ENCODE results near the gene MBNL3. TPM values are rescaled to one million over a fixed set of nuclear protein-coding genes. Genes with fewer than 3 reads are reported as not detected.

Gene MBNL3
- total RNA-seq, 1 experiment from 2014 or later = 0.39 TPM

GRCh38 chrX:132520792-132521191 lies 32.0 kb upstream of the MBNL3 start:
- in situ Hi-C loops (cut with HindIII; ENCODE audit: low pct_unique_long_range_greater_than_20kb, low sequenced_read_pairs) = no loop called here
- no peaks in the 10 kb centered on the region for H3K4me1 ChIP-seq (ENCODE audit: control insufficient read depth, insufficient read depth, low read length)
- intact Hi-C loops (cut with micrococcal nuclease; ENCODE audit: unreplicated experiment) = no loop called here
- no peak overlapping the region for H3K27ac ChIP-seq (ENCODE audit: low read length)
- TF ChIP-seq CTCF (IDR thresholded peaks at IDR 0.05) (no peak), SIN3A (IDR thresholded peaks at IDR 0.05; ENCODE audit: borderline replicate concordance, insufficient read depth, low read depth, low read length) (no peak), POLR2AphosphoS5 (IDR thresholded peaks at IDR 0.05; ENCODE audit: low read depth, low read length) (no peak), TCF7L2 (IDR thresholded peaks at IDR 0.05; ENCODE audit: low read depth, low read length) (no peak), REST (IDR thresholded peaks at IDR 0.05; ENCODE audit: insufficient read depth in 1 of 2, low read depth in 2 of 2, low read length in 1 of 2) (no peak)
- no peak for DNase-seq (ENCODE audit: low read depth, low spot score)
- BruUV-seq (replicated peaks) = no TSS peak
- H3K27me3 ChIP-seq (ENCODE audit: control insufficient read depth, insufficient read depth, low read length) = no peaks in the 10 kb centered on the region; the same call in 1 of the 2 replicates
- no peaks in the 10 kb centered on the region for H3K9me3 ChIP-seq (ENCODE audit: control insufficient read depth, insufficient read depth, low read depth, low read length)
- POLR2A ChIA-PET = no interaction called here
- no peak for ATAC-seq
- no peaks in the 10 kb centered on the region for H3K36me3 ChIP-seq (ENCODE audit: control insufficient read depth, insufficient read depth, low read length)
- no peak overlapping the region for H3K4me3 ChIP-seq (ENCODE audit: low read depth in 2 of 2, low read length in 2 of 2)
- CTCF ChIA-PET = no interaction called here

GRCh38 chrX:132520213-132520612 lies 31.4 kb upstream of the MBNL3 start:
- Histone ChIP-seq H3K9me3 (ENCODE audit: control insufficient read depth, insufficient read depth, low read depth, low read length) (no peaks in the 10 kb centered on the region), H3K27me3 (ENCODE audit: control insufficient read depth, insufficient read depth, low read length) (no peaks in the 10 kb centered on the region; the same call in 1 of the 2 replicates), H3K36me3 (ENCODE audit: control insufficient read depth, insufficient read depth, low read length) (no peaks in the 10 kb centered on the region), H3K4me1 (ENCODE audit: control insufficient read depth, insufficient read depth, low read length) (no peaks in the 10 kb centered on the region), H3K4me3 (ENCODE audit: low read depth in 2 of 2, low read length in 2 of 2) (no peak overlapping the region), H3K27ac (ENCODE audit: low read length) (no peak overlapping the region)
- no peak for TF ChIP-seq SIN3A (IDR thresholded peaks at IDR 0.05; ENCODE audit: borderline replicate concordance, insufficient read depth, low read depth, low read length)
- TF ChIP-seq CTCF (IDR thresholded peaks at IDR 0.05) = no peak
- no peak for TF ChIP-seq TCF7L2 (IDR thresholded peaks at IDR 0.05; ENCODE audit: low read depth, low read length)
- TF ChIP-seq POLR2AphosphoS5 (IDR thresholded peaks at IDR 0.05; ENCODE audit: low read depth, low read length) = no peak
- no peak for TF ChIP-seq REST (IDR thresholded peaks at IDR 0.05; ENCODE audit: insufficient read depth in 1 of 2, low read depth in 2 of 2, low read length in 1 of 2)
- ChIA-PET CTCF (no interaction called here), POLR2A (no interaction called here)
- BruUV-seq (replicated peaks) = no TSS peak
- DNase-seq (ENCODE audit: low read depth, low spot score) = no peak
- in situ Hi-C loops (cut with HindIII; ENCODE audit: low pct_unique_long_range_greater_than_20kb, low sequenced_read_pairs) = no loop called here
- ATAC-seq = no peak
- intact Hi-C loops (cut with micrococcal nuclease; ENCODE audit: unreplicated experiment) = no loop called here
